ENCODE data around the gene CIB2. TPM values are rescaled to one million over a fixed set of nuclear protein-coding genes. Genes with fewer than 3 reads are reported as not detected.

CIB2 gene
- total and polyA plus RNA-seq, 7 donors, result 2.4 to 18.0 (median 6.0) TPM

- 73 to 87% (median 80%) methylated on average over 10 of the region's 10 CpGs for WGBS, 3 donors
- peaks cover 2 to 4% of the 10 kb centered on the region in 2 donors for H3K36me3 ChIP-seq (ENCODE audit: insufficient read depth in 1 of 2, low read depth in 1 of 2)
- H3K9me3 ChIP-seq, result no peaks in the 10 kb centered on the region
- TF ChIP-seq CTCF (IDR thresholded peaks at IDR 0.05), result no peak
- intact Hi-C loops (cut with DNase I), result no loop called here
- H3K4me3 ChIP-seq, result no peak overlapping the region
- ATAC-seq, result no peak
- H3K4me1 ChIP-seq, result peaks cover 54% of the 10 kb centered on the region
- H3K27ac ChIP-seq, result no peak overlapping the region
- no peaks in the 10 kb centered on the region for H3K27me3 ChIP-seq (ENCODE audit: insufficient read depth in 3 of 3, low read length in 2 of 3)
- no peak for DNase-seq
Measured at GRCh38 chr15:78058401-78058935, 72.8 kb downstream of the CIB2 start.

GRCh38 chr15:78057803-78058202, 73.4 kb downstream of the CIB2 start:
- WGBS, 3 donors, result 81 to 90% (median 86%) methylated on average over 5 of the region's 5 CpGs
- peaks cover 2 to 11% of the 10 kb centered on the region in 2 donors for H3K36me3 ChIP-seq (ENCODE audit: insufficient read depth in 1 of 2, low read depth in 1 of 2)
- H3K4me1 ChIP-seq, result peaks cover 53% of the 10 kb centered on the region
- no peaks in the 10 kb centered on the region for H3K27me3 ChIP-seq (ENCODE audit: insufficient read depth in 3 of 3, low read length in 2 of 3)
- intact Hi-C loops (cut with DNase I), result no loop called here
- DNase-seq (no peak), ATAC-seq (no peak)
- no peak for TF ChIP-seq CTCF (IDR thresholded peaks at IDR 0.05)
- H3K9me3 ChIP-seq, result no peaks in the 10 kb centered on the region
- no peak overlapping the region for H3K4me3 ChIP-seq
- peak overlapping the region; percentile 47 for H3K27ac ChIP-seq

- Histone ChIP-seq H3K27ac (peak overlapping the region; percentile 47), H3K4me1 (peaks cover 49% of the 10 kb centered on the region), H3K9me3 (no peaks in the 10 kb centered on the region), H3K36me3 (ENCODE audit: insufficient read depth in 1 of 2, low read depth in 1 of 2) (peaks cover 2 to 11% of the 10 kb centered on the region in 2 donors), H3K4me3 (no peak overlapping the region), H3K27me3 (ENCODE audit: insufficient read depth in 3 of 3, low read length in 2 of 3) (no peaks in the 10 kb centered on the region)
- ATAC-seq, result peak; percentile 74 to 95 (median 82)
- no peak for TF ChIP-seq CTCF (IDR thresholded peaks at IDR 0.05)
- 15 to 25% (median 25%) methylated on average over 2 of the region's 2 CpGs for WGBS, 3 donors
- intact Hi-C loops (cut with DNase I), result no loop called here
- DNase-seq, result no peak
Measured at GRCh38 chr15:78056714-78057269, 74.5 kb downstream of the CIB2 start.

- intact Hi-C loops (cut with DNase I), result no loop called here
- no peaks in the 10 kb centered on the region for H3K27me3 ChIP-seq (ENCODE audit: insufficient read depth in 3 of 3, low read length in 2 of 3)
- ATAC-seq (peak in 3 of 4 donors; percentile 4 to 43 (median 19)), DNase-seq (no peak)
- no peaks in the 10 kb centered on the region for H3K9me3 ChIP-seq
- H3K36me3 ChIP-seq (ENCODE audit: insufficient read depth in 1 of 2, low read depth in 1 of 2), result peaks cover 2 to 11% of the 10 kb centered on the region in 2 donors
- TF ChIP-seq CTCF (IDR thresholded peaks at IDR 0.05), result no peak
- H3K27ac ChIP-seq, result peak overlapping the region; percentile 47
- H3K4me1 ChIP-seq, result peaks cover 52% of the 10 kb centered on the region
- WGBS, 3 donors, result 44 to 53% (median 50%) methylated on average over 2 of the region's 2 CpGs
- no peak overlapping the region for H3K4me3 ChIP-seq
Measured at GRCh38 chr15:78055919-78056713, 75.1 kb downstream of the CIB2 start.

All from psoas muscle (tissue), 8 donors.